Calu3 (cell line): ENCODE results near the gene CENPX. TPM values are rescaled to one million over a fixed set of nuclear protein-coding genes. Genes with fewer than 3 reads are reported as not detected.

Experiments used
- BruUV-seq: library from RNA; stranded (reverse); fragments of 400-500 nt; replicated peaks from 2 replicates; lab custom pipeline; 2021; lab: Mats Ljungman, UMichigan
- CTCF ChIA-PET: fragments of 300-600 bp; sonication (Branson Sonifier 250); formaldehyde crosslinking; loops from one replicate; lab custom pipeline; 2022; ENCODE audit warnings: antibody characterized with exemption; lab: Charles Lee
- DNase-seq: peaks from one replicate; pipeline ENCODE4 v3.0.0; 2022
- H3K27ac Mint-ChIP-seq: one replicate; pipeline ENCODE4 v1.8.0; 2022; ENCODE audit warnings: mixed read lengths; ENCODE audit not compliant: unreplicated experiment
- H3K27me3 Mint-ChIP-seq: one replicate; pipeline ENCODE4 v1.8.0; 2022; ENCODE audit warnings: mixed read lengths; ENCODE audit not compliant: unreplicated experiment
- H3K36me3 Mint-ChIP-seq: one replicate; pipeline ENCODE4 v1.8.0; 2022; ENCODE audit warnings: mild to moderate bottlenecking, moderate library complexity, mixed read lengths; ENCODE audit not compliant: insufficient read depth, unreplicated experiment
- H3K4me1 Mint-ChIP-seq: one replicate; pipeline ENCODE4 v1.8.0; 2022; ENCODE audit warnings: mild to moderate bottlenecking, low read depth, mixed read lengths; ENCODE audit not compliant: unreplicated experiment
- H3K4me3 Mint-ChIP-seq: one replicate; pipeline ENCODE4 v1.8.0; 2022; ENCODE audit warnings: mild to moderate bottlenecking, low read depth, moderate library complexity, mixed read lengths; ENCODE audit not compliant: unreplicated experiment
- H3K9me3 Mint-ChIP-seq: one replicate; pipeline ENCODE4 v1.8.0; 2022; ENCODE audit warnings: low read depth, mixed read lengths; ENCODE audit not compliant: unreplicated experiment
- intact Hi-C: fragments of 100-400 bp; cut with micrococcal nuclease; formaldehyde crosslinking; loops from one replicate; pipeline ENCODE4 v1.10.0; 2022; ENCODE audit not compliant: unreplicated experiment
- total RNA-seq: library from RNA; stranded (reverse); gene quantifications from 2 replicates; pipeline ENCODE4 v1.2.3, GENCODE V29; 2022
- TF ChIP-seq, protein P1 (sequence below): fragments of 200-600 bp; IDR thresholded peaks from one replicate; pipeline ENCODE4 v1.8.0; 2022; ENCODE audit warnings: antibody characterized with exemption; ENCODE audit not compliant: unreplicated experiment

Gene CENPX
- total RNA-seq, 1 experiment from 2014 or later = 86.9 TPM

DNA sequence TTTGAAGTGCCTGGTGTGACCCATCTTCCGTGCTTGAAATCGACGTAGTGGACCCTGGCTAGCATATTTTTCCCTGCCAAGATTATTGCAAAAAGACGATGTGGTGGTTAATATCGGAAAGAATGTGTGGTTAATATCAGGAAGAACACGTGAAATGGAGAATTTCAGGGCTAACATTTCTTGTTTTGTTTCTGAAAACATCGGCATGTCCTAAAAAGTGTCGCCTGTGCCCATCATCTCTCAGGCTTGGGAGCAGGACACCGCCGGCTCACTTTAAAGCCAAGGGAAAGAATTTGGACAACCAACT lies 15.2 kb upstream of the CENPX start:
- H3K27ac Mint-ChIP-seq = peak overlapping the region; percentile 31
- CTCF ChIA-PET = interaction anchor here (0.6 to 1.4 kb wide), 8 partner anchors 13 to 220 kb away, joined by 3 to 24 read pairs (median 4); partner anchors contain the start of genes CENPX, GPS1, LRRC45 and RFNG
- peaks cover 23% of the 10 kb centered on the region for H3K36me3 Mint-ChIP-seq
- TF ChIP-seq, protein P1, sequence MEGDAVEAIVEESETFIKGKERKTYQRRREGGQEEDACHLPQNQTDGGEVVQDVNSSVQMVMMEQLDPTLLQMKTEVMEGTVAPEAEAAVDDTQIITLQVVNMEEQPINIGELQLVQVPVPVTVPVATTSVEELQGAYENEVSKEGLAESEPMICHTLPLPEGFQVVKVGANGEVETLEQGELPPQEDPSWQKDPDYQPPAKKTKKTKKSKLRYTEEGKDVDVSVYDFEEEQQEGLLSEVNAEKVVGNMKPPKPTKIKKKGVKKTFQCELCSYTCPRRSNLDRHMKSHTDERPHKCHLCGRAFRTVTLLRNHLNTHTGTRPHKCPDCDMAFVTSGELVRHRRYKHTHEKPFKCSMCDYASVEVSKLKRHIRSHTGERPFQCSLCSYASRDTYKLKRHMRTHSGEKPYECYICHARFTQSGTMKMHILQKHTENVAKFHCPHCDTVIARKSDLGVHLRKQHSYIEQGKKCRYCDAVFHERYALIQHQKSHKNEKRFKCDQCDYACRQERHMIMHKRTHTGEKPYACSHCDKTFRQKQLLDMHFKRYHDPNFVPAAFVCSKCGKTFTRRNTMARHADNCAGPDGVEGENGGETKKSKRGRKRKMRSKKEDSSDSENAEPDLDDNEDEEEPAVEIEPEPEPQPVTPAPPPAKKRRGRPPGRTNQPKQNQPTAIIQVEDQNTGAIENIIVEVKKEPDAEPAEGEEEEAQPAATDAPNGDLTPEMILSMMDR = no peak
- BruUV-seq = no TSS peak
- H3K27me3 Mint-ChIP-seq = no peaks in the 10 kb centered on the region
- intact Hi-C loops = no loop called here
- DNase-seq = no peak
- no peaks in the 10 kb centered on the region for H3K9me3 Mint-ChIP-seq
- peaks cover 7% of the 10 kb centered on the region for H3K4me1 Mint-ChIP-seq
- peak overlapping the region; percentile 86 for H3K4me3 Mint-ChIP-seq

DNA sequence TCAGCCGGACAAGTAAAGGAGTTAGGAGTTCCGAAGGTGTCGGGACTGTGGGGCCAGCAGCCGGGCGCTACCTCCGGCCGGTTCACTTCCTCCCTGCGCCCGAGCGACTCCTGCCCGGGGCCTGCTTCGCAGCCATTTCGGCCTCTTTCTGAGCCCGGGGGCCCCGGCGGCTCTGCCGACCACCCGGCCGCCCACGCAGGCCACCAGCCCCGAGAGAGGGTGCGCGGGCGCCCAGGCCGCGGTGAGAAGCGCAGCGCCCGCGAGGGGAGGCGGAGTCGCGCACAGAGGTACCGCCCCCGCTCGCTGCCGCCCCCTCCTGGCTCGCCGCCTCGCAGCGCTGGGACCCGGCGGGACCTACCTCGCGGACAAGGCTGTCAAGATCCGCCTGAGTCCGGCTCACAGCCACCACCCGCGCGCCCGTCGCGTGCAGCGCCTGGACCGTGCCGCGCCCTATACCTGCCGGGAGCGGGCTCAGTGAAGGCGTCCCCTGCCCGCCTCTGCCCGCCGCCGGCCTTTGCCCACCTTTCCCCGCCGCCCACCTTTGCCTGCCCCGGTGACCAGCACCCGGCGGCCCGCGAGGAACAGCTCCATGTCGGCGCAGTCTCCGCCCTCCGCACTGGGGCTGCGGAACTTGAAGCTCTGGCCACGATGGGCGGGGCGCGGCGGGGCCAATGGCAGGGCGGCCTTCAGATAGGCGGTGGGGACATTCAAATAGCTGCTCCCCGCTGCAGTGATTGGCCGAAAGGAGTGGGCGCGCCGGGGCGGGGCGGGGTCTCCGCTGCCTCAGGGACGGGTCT lies 14.6 kb upstream of the CENPX start, which contains the start of gene DCXR:
TSS of gene DCXR (minus strand) at position 606 of the 797 bp plus-strand sequence. CDS start at position 591, 15 bp downstream.
- peak; percentile 98 for DNase-seq
- peak within 1 kb of the TSS; percentile 31 for H3K27ac Mint-ChIP-seq
- TF ChIP-seq, protein P1 = peak; percentile 84
- H3K9me3 Mint-ChIP-seq = no peaks in the 10 kb centered on the region
- BruUV-seq = no TSS peak
- H3K4me1 Mint-ChIP-seq = peaks cover 7% of the 10 kb centered on the region
- CTCF ChIA-PET = interaction anchor here (0.6 to 1.4 kb wide), 9 partner anchors 13 to 219 kb away, joined by 3 to 24 read pairs (median 4); partner anchors contain the start of genes CENPX, GPS1, LRRC45 and RFNG
- peak within 1 kb of the TSS; percentile 86 for H3K4me3 Mint-ChIP-seq
- peaks cover 26% of the 10 kb centered on the region for H3K36me3 Mint-ChIP-seq
- intact Hi-C loops = no loop called here
- H3K27me3 Mint-ChIP-seq = no peaks in the 10 kb centered on the region

DNA sequence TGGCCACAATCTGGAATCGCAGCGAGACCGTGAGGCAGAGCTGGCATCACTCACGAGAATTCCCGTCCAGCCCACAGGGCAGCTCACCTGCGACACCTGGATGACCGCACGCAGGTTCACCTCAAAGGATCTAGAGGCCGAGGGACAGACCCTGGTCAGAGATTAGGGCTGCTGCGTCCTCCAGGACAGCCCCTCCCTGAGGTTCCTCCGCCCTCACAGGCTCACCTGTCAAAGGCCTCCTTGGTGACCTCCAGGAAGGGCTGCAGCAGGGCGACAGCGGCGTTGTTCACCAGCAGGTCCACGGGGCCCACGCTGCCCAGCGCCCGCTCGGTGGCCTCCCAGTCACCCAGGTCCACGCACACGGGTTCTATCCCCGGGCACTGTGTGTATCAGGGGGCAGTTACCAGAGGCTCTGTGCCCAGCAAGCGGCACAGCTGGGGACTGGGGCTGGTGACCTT lies 14.0 kb upstream of the CENPX start:
- no TSS peak for BruUV-seq
- peak overlapping the region; percentile 86 for H3K4me3 Mint-ChIP-seq
- peaks cover 7% of the 10 kb centered on the region for H3K4me1 Mint-ChIP-seq
- TF ChIP-seq, protein P1 = no peak
- peaks cover 30% of the 10 kb centered on the region for H3K36me3 Mint-ChIP-seq
- intact Hi-C loops = no loop called here
- H3K27ac Mint-ChIP-seq = no peak overlapping the region
- H3K27me3 Mint-ChIP-seq = no peaks in the 10 kb centered on the region
- CTCF ChIA-PET = interaction anchor here (0.8 kb wide), 1 partner anchor 30 kb away, joined by 3 read pairs; no protein-coding TSS in a partner anchor
- no peaks in the 10 kb centered on the region for H3K9me3 Mint-ChIP-seq
- no peak for DNase-seq

GRCh38 chr17:82035956-82036633 lies 13.4 kb upstream of the CENPX start:
- H3K9me3 Mint-ChIP-seq = no peaks in the 10 kb centered on the region
- DNase-seq = no peak
- no peaks in the 10 kb centered on the region for H3K27me3 Mint-ChIP-seq
- H3K36me3 Mint-ChIP-seq = peaks cover 30% of the 10 kb centered on the region
- CTCF ChIA-PET = interaction anchor here (0.8 kb wide), 1 partner anchor 31 kb away, joined by 3 read pairs; no protein-coding TSS in a partner anchor
- TF ChIP-seq, protein P1 = no peak
- TSS peak; percentile 84 for BruUV-seq
- peaks cover 7% of the 10 kb centered on the region for H3K4me1 Mint-ChIP-seq
- no peak overlapping the region for H3K27ac Mint-ChIP-seq
- intact Hi-C loops = no loop called here
- H3K4me3 Mint-ChIP-seq = peak overlapping the region; percentile 86
